ENCODE measurements around the gene CDPF1.

DNA sequence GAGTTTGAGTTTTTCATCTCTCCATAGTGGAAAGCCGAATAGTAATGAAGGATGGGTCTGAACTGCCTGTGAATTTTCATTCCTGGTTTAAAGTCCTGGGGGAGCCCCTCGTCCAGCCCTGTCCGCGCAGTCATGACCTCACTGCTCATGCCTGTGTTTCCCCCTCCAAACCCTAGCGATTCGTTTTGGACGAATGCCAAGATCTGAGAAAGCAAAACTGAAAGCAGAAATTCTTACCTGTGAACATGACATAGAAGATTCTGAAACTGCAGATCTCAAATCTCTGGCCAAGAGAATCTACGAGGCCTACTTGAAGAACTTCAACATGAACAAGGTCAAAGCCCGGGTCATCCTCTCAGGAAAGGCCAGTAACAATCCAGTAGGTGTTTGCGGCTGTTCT is 30.5 kb downstream of the CDPF1 start:
- TF ChIP-seq CTCF (IDR thresholded peaks at IDR 0.05) (no peak), POLR2A (IDR thresholded peaks at IDR 0.05) (no peak), POLR2AphosphoS5 (IDR thresholded peaks at IDR 0.05) (no peak)

Data from prostate gland (tissue), 2 donors.